GM19455 (cell line): Measurements from ENCODE around the gene SPINK5.

Experiments used
- ATAC-seq: cut with Tn5 transposase; IDR thresholded peaks from one replicate; pipeline ENCODE4 v1.9.1; 2021; ENCODE audit not compliant: unreplicated experiment

SPINK5 gene

DNA sequence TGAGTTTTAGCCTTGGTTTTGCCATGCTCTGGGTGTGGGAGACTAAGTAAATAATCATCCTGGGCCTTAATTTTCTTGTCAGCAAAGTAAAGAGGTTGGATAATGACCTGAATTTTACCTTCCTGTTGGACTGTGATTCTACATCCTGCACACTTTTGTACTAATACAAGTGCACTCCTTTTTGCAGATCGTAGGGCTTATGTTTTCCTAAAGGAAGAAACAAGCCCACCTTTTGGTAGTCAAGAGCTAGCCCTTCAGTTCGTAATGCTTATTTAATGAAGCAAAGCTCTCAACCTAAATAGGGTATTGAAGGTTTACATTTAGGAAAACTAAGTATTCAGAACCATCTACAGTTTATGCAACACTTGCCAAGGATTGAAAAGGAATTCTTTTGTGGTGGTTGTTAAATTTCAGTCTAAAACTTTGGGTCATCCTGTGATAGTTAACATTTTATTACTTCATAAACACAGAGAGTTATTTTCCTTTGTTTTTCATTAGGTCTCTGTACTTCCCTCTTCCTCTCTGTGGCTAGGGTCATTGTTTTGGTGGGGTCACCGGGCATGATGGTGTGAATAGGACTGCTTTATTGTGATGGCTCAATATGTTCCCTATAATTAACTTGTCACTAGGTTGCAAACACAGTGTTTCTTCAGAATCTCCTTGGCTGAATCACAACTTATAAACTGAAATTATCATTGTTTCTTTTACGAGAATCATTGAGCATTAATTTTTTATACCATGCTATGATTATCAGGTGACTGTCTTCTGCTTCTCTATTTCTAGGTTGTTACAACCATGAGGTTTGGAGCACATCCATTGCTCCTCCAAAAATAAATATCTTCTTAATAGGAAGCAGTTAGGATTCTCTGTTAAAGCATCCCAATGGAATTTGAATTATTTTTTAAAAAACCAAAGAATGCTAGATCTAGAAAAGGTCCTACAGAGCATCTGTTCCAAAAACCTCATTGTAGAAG lies 28.5 kb downstream of the SPINK5 start:
- ATAC-seq = no peak

DNA sequence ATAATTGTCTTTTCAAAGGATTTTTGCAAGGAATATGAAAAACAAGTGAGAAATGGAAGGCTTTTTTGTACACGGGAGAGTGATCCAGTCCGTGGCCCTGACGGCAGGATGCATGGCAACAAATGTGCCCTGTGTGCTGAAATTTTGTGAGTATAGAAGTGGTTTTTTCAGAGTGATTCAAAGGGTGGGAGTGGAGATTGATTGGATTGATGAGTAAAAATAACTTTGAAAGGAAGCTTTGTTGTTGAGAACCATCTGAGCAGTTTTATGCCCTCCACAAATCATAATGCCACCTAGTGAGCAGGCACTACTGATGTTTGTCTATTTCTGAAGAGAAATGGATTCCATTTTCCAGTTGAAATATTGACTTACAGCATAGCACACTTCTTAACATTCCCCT lies 30.6 kb downstream of the SPINK5 start:
- no peak for ATAC-seq

- no peak for ATAC-seq
These were observed 40.4 kb downstream of the SPINK5 start for GRCh38 chr5:148104226-148104625.

DNA sequence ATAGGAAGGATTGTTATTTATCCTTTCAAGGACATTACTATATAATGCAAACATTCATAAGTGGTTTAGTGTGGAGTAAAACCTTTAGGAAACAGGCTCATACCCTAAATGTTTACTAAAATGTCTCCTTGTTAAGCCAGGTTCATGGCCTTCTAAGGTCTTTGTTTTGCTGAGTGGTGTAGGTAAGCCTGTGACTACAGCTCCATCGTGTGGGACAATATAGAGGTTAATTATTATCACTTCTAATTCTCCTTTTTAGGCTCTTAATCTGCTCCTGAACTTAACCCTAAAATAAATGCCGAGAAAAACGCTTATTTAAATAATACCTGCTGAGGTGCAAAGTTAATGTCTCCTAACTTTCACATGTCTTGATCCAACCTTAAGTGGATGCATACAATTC lies 43.8 kb downstream of the SPINK5 start:
- no peak for ATAC-seq

DNA sequence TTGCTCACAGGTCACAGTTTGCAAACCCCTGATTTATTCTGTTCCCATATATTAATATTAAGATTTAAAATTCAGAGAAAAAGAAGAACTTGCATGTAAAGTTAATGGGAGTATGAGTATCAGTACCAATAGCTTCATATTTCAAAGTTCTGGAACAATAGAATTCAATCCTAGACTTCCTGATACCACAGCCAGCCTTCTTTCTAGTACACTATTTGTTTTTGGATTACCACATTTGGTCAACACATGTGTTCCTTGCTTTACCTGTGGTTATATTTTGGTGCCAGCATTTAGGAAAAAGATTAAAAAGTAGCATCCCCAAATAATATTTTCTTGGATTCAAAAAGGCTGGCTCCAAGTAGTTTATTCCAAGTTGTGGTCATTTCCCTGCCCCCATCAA lies 49.5 kb downstream of the SPINK5 start:
- no peak for ATAC-seq

DNA sequence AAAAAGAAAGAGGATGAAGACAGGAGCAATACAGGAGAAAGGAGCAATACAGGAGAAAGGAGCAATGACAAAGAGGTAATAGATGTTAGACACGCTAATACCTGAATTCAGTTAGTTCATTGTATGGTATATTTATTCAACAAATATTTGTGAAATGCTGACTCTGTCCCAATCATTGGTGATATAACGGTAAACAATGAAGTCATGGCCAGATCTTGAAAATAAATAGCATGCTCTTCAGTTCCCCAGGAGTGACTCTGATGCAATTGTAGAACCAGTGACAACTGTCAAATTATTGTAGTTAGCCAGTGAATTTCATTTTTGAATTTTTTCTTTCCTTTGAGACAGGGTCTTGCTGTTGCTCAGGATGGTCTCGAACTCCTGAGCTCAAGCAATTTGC lies 56.5 kb downstream of the SPINK5 start:
- no peak for ATAC-seq

DNA sequence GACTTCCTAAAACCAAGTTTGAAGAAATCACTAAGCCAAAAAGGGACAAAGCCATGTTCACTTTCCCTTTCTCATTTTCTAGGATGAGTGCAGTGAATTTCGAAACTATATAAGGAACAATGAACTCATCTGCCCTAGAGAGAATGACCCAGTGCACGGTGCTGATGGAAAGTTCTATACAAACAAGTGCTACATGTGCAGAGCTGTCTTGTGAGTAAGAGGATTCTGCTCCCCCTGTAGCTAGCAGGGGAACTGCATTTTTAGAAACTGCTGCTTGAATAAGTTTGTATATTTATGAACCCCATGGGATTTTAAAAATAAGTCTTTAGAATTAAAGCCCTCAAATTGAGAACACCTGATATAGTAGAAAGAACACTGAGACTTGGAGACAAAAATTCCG lies 61.9 kb downstream of the SPINK5 start:
- ATAC-seq = no peak

DNA sequence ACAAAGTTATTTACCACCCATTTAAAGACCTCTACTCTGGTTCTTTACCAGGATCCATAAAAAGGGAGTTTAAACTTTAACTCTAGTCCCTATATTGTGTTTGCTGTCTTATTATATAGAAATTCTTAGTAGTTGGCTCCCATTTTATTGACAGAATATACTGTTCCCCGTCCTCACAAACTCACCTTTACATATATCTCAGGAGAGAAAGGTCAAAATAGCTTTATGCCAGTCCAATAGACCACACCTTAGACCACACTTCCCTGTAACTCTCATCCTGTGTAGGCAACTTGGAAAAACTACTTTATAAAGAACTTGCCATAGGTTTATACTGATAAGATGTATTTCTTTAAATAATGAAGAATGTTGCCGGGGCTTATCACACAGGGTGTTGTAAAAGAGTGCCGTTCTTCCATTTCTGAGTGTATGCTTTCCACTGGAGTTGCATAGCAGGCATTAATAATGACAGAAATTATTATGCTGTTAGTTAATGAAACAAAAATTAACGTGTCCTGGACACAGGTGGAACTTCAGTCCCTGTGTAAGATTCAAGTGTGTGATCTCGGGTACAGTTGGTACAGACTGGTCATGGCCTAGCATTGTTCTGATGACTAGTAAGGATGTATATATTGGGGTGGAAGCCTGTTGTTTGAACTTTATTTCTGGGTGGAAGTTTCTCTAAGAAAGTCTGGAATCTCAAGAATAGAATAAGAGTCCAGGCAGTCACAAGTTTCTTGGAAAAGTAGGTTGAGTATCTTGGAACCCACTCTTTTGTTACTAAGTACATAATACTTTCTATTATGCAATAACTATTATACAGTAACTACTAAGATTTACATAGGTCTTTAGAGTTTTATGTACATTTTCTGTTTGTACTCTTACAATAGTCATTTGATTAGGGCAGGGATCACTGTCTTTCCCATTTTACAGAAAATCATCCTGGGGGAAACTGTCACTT lies 71.6 kb downstream of the SPINK5 start:
- no peak for ATAC-seq

- no peak for ATAC-seq
These were observed 77.1 kb downstream of the SPINK5 start for GRCh38 chr5:148140846-148141245.

- no peak for ATAC-seq
These were observed 77.9 kb downstream of the SPINK5 start for GRCh38 chr5:148141645-148142044.

GRCh38 chr5:148145916-148146315 lies 82.1 kb downstream of the SPINK5 start:
- ATAC-seq = no peak

GRCh38 chr5:148146487-148146886 lies 82.7 kb downstream of the SPINK5 start:
- ATAC-seq = no peak

DNA sequence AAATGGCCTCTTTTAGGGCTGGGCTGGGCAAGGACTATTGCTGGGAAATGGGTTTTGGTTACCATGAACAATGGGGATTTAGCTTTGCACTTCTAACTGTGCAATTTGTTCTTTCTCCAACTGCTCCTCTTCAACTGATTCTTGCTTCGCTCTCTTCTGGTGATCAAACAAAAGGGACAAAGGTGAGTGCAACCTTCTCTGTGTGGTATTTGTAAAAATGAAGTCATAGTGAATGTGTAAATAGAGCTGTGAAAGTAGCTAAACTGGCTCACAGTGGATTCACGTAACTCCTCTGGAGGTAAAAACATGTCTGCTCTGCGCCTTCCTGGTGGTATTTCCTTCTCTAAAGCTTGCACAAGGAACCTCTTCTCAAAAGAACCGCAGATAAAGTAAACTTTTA lies 83.6 kb downstream of the SPINK5 start:
- no peak for ATAC-seq

DNA sequence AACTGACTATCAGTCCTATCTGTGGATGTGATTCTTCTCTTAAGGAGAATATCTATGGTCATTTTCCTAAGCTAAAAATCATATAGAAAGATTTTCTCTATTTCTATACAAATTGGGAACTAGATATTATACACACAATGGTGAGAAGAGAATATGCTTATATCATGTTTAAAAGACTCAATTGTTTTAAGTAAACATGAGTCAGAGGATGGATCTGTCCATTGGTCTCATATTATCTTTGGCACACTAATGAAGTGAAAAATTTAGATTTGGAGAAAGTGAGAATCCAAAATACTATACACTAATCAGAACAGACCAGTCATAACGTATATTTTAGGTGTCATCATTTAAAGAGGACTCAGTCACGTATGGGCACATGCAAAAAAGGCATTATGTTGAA lies 88.1 kb downstream of the SPINK5 start:
- ATAC-seq = no peak

- no peak for ATAC-seq
These were observed 89.0 kb downstream of the SPINK5 start for GRCh38 chr5:148152781-148153180.

DNA sequence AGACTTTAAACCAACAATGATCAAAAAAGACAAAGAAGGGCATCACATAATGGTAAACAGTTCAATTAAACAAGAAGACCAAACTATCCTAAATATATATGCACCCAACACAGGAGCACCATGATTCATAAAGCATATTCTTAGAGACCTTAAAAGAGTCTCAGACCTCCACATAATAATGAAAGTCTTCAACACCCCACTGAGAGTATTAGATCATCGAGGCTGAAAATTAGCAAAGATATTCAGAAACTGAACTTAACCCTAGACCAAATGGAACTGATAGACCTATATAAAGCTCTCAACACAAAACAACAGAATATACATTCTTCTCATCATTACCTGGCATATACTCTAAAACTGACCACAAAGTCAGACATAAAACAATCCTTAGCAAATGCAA lies 92.8 kb downstream of the SPINK5 start:
- no peak for ATAC-seq

GRCh38 chr5:148162038-148162437 lies 98.3 kb downstream of the SPINK5 start:
- no peak for ATAC-seq

DNA sequence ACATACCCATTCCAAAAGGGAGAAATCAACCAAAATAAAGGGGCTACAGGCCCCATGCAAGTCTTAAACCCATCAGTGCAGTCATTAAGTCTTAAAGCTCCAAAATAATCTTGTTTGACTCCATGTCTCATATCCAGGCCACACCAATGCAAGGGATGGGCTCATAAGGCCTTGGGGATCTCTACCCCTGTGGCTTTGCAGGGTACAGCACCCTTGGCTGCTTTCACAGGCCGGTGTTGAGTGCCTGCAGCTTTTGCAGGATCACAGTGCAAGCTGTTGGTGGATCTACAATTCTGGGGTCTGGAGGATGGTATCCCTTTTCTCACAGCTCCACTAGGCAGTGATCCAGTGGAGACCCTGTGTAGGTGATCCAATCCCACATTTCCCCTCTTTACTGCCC lies 99.6 kb downstream of the SPINK5 start:
- no peak for ATAC-seq

GRCh38 chr5:148166550-148167283 lies 102.9 kb downstream of the SPINK5 start:
- ATAC-seq = no peak

GRCh38 chr5:148168246-148168645 lies 104.5 kb downstream of the SPINK5 start, which contains the start of gene SPINK14:
TSS of gene SPINK14 (plus strand) at chr5:148168546. CDS start at chr5:148169733, 1,187 bp downstream.
- ATAC-seq = no peak

DNA sequence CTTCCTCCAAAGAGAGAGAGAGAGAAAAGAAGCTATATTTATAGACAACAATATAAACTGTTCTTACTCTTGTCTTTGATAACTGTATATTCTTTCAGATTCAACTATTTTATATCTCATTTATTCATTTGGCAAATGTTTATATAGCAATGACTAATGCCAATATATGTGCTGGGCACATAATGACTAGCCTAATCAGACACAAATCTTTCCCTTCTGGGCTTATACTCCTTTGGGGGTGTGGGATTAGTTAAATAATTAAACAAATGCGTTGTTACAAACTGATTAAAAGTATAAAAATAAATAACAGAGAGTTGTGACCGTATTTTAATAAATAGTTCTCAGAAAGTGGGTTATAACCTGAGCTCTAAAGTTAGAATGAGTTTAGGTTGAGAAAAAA lies 108.6 kb downstream of the SPINK5 start:
- ATAC-seq = no peak
